NCI-H2227 (cell line): ENCODE data around the gene TMEM45A.

Experiments used
- DNase-seq: peaks from one replicate; lab custom pipeline; 2025; ENCODE audit not compliant: unreplicated experiment; lab: John Stamatoyannopoulos, UW

TMEM45A gene

DNA sequence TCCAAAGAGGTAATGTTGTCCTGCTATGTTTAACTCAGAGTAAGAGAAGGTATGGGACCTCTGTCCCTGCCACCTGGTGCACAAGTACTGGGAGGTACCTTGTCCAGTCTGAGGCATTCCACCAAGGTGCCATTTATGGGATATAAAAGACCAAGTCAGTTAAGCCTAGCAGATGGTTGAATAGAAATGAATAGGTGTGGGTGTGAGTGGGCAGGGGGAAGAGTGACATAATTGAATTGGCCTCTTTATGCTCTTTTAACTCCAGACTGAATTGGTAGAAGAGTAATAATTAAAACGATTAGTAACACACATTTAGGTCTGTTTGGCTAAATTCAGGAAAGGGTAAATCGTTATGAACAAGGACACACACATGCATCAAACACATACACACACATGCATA is 117.5 kb downstream of the TMEM45A start:
- no peak for DNase-seq

DNA sequence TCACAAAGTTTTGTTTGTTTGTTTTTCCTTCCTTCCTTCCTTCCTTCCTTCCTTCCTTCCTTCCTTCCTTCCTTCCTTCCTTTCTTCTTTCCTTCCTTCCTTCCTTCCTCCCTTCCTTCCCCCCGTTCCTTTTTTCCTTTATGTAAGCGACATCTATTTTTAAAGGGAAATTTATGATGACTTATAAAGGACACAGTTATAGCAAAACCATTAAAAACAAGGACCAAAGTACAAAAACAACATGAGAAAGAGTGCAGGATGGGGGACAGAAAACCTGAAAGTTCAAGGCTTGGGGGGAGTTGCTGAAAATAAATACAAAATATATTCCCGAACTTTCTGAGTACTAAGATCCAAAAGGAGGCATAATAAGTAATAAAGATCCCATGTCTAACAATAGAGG is 118.8 kb downstream of the TMEM45A start:
- DNase-seq = no peak

DNA sequence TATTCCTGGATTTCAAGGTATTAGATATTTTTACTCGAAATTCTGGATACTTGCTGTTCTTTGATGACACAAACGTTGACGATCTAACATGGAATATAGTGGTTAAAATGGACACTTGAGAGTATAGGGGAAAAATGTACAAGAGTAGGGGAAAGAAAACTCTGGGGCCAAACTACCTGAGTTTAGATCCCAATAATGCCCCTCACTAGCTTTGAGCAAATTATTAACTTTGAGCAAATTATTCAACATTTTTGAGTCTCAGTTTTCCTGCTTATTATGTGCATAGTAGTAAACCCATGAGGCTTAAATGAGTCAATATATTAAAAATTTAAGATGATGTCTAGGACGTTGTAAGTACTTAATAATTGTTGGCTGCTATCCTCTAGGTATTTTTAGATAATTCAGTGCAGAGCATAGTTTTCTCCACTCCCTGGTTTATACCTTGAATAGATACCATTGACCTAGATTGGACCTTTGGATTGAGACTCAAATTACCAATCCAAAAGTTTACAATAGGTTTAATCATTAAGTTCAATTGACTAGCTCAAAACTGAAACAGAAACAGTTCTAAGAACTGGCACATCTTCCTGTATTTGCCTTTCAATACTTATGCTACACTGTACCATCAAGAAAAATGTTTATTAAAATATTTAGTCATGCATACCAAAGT is 121.4 kb downstream of the TMEM45A start:
- DNase-seq = no peak

DNA sequence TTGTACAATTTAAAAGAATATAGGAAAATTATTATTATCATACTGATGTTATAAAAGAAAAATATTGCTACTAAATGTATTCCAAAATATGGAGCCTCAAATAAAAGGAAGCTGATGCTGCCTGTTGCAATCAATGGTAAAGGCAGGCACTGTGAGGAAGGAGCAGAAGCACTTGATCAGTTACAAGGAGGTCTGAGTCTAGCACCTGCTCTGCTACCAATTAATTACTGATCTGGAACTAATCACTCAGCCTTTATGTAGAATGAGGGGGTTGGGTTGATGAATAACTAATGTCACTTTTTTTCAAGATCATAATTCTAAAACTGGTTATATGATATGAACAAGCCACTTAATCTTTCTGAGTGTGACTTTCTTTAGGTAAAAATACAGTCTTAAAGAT is 122.5 kb downstream of the TMEM45A start:
- DNase-seq = no peak

DNA sequence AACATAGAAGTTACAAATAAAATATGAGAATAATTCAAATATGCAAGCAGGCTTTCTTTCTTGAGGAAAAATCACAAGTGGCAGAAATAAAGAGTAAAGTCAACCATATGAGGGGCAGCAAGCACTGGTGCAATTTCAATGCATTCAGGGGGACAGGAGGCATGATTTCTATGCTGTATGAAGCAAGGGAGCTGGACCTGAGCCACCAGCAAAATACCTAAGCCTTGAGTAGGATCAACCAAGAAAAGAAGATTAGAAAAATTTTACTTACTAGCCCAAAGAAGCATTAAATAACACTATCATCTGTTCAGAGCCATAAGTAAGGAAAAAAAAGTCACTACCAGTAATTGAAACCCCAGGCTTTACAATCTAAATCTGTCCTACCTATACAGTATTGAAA is 123.3 kb downstream of the TMEM45A start:
- DNase-seq = no peak

DNA sequence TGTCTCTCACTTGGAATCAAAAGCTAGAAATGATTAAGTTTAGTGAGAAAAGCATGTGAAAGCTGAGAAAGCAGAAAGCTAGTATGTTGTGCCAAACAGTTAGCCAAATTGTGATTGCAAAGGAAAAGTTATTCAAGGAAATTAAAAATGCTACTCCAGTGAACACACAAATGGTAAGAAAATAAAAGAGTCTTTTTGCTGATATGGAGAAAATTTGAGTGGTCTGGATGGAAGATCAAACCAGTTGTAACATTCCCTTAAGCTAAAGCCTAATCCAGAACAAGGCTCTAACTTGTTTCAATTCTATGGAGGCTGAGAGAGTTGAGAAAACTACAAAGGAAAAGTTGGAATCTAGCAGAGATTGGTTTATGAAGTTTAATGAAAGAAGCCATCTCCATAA is 128.8 kb downstream of the TMEM45A start:
- no peak for DNase-seq
